Progenitor cell of endocrine pancreas (in vitro differentiated cells): ENCODE data around the gene PARP1. TPM values are rescaled to one million over a fixed set of nuclear protein-coding genes. Genes with fewer than 3 reads are reported as not detected.

Source experiments
- DNase-seq: peaks from one replicate; pipeline ENCODE4 v3.0.0; 2021; ENCODE audit warnings: low spot score; ENCODE audit not compliant: unreplicated experiment
- H3K27ac Mint-ChIP-seq: 2 replicates; pipeline ENCODE4 v1.8.0; 2021; ENCODE audit warnings: mild to moderate bottlenecking, moderate library complexity, mixed read lengths
- H3K27me3 Mint-ChIP-seq: 2 replicates; pipeline ENCODE4 v1.8.0; 2021; ENCODE audit warnings: mixed read lengths
- H3K36me3 Mint-ChIP-seq: 2 replicates; pipeline ENCODE4 v1.8.0; 2022; ENCODE audit warnings: mixed read lengths; ENCODE audit not compliant: insufficient read depth
- H3K4me1 Mint-ChIP-seq: 2 replicates; pipeline ENCODE4 v1.8.0; 2021; ENCODE audit warnings: low read depth, mixed read lengths
- H3K4me3 Mint-ChIP-seq: 2 replicates; pipeline ENCODE4 v1.8.0; 2021; ENCODE audit warnings: low read depth, mild to moderate bottlenecking, moderate library complexity, mixed read lengths
- H3K9me3 Mint-ChIP-seq: 2 replicates; pipeline ENCODE4 v1.8.0; 2021; ENCODE audit warnings: low read depth, mixed read lengths
- total RNA-seq: library from RNA; stranded (reverse); gene quantifications from 2 replicates; pipeline ENCODE4 v1.2.1, GENCODE V29; 2021
- TF ChIP-seq, protein P1 (sequence below): fragments of 200-600 bp; sonication (generic); IDR thresholded peaks from one replicate; pipeline ENCODE4 v1.5.0; 2021; ENCODE audit warnings: antibody characterized with exemption, mild to moderate bottlenecking; ENCODE audit not compliant: unreplicated experiment

Gene PARP1
- total RNA-seq, 1 donor from 2014 or later, result 159 TPM

DNA sequence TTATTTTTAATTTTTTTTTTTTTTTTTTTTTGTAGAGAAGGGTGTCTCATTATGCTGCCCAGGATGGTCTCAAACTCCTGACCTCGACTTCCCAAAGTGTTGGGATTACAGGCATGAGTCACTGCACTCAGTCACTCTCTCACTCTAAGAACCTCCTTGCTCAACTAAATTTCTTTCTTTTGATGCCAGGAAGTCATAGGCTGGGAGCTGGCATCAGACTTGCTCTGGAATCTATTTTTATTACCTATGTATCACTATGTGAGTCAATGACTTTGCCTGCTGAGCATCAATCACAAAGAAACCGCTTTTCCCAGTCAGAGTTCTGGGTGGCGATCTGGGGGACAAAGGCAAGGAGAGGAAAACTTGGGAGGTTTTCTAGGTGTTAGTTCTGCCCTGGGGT is 35.5 kb upstream of the PARP1 start:
- Mint-ChIP-seq H3K4me3 (no peak overlapping the region), H3K27me3 (peaks cover 20% of the 10 kb centered on the region), H3K4me1 (no peaks in the 10 kb centered on the region), H3K9me3 (peaks cover 4% of the 10 kb centered on the region), H3K27ac (no peak overlapping the region), H3K36me3 (no peaks in the 10 kb centered on the region)
- DNase-seq, result no peak
- TF ChIP-seq, protein P1, sequence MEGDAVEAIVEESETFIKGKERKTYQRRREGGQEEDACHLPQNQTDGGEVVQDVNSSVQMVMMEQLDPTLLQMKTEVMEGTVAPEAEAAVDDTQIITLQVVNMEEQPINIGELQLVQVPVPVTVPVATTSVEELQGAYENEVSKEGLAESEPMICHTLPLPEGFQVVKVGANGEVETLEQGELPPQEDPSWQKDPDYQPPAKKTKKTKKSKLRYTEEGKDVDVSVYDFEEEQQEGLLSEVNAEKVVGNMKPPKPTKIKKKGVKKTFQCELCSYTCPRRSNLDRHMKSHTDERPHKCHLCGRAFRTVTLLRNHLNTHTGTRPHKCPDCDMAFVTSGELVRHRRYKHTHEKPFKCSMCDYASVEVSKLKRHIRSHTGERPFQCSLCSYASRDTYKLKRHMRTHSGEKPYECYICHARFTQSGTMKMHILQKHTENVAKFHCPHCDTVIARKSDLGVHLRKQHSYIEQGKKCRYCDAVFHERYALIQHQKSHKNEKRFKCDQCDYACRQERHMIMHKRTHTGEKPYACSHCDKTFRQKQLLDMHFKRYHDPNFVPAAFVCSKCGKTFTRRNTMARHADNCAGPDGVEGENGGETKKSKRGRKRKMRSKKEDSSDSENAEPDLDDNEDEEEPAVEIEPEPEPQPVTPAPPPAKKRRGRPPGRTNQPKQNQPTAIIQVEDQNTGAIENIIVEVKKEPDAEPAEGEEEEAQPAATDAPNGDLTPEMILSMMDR, result no peak

DNA sequence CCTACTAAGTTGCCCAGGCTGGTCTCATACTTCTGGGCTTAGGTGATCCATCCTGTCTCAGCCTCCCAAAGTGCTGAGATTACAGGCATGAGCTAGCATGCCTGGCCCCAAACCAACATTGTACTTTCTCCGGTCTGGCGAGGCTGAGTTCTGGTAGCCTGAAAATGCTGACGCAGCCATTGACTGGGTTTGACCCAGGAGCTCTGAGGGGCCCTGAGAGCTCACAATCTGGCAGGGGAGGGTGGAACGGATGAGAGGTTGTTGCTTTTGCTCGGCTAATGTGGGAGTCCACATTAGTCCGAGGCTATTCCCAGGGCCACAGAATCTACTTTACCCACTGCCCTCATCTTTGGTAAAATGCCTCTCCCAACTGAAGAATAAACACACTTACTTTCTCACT is 35.1 kb upstream of the PARP1 start:
- DNase-seq, result no peak
- no peaks in the 10 kb centered on the region for H3K4me1 Mint-ChIP-seq
- H3K9me3 Mint-ChIP-seq, result peaks cover 4% of the 10 kb centered on the region
- TF ChIP-seq, protein P1, result no peak
- no peaks in the 10 kb centered on the region for H3K36me3 Mint-ChIP-seq
- no peak overlapping the region for H3K27ac Mint-ChIP-seq
- H3K27me3 Mint-ChIP-seq, result peaks cover 20% of the 10 kb centered on the region
- no peak overlapping the region for H3K4me3 Mint-ChIP-seq

DNA sequence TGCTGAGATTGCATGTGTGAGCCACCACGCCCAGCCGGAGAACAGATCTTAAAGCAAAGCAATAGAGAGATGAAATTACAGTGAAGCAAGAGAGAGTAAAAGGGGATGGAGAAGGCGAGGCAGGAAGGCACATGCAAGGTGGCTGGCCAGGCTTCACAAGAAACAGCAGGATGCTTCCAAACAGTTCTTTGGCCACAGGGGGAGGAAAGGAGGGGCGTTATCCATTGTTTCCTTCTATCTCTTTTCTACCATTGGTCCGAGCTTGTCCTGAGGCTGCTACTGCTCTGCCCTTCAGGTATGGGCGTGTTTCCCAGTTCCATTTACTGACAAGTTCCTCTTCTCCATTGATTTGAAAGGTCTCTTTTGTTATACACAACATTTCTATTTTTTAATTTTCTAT is 33.7 kb upstream of the PARP1 start:
- Mint-ChIP-seq H3K9me3 (peaks cover 8% of the 10 kb centered on the region), H3K4me1 (no peaks in the 10 kb centered on the region), H3K27me3 (peaks cover 24% of the 10 kb centered on the region), H3K36me3 (no peaks in the 10 kb centered on the region), H3K4me3 (no peak overlapping the region), H3K27ac (no peak overlapping the region)
- DNase-seq, result no peak
- TF ChIP-seq, protein P1, result no peak

DNA sequence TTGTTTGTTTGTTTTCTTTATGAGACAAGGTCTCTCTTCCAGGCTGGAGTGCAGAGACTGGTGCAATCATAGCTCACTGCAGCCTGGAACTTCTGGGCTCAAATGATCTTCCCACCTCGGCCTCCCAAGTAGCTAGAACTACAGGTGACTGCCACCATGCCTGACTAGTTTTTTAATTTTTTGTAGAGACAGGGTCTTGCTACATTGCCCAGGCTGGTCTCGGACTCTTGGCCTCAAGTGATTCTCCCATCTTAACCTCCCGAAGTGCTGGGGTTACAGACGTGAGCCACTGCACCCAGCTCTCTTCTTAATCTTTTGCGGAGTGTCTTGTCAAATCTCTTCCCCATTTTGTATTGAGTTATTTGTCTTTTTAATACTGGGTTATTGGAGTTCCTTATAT is 32.6 kb upstream of the PARP1 start:
- H3K4me3 Mint-ChIP-seq, result no peak overlapping the region
- no peak for DNase-seq
- no peak overlapping the region for H3K27ac Mint-ChIP-seq
- TF ChIP-seq, protein P1, result no peak
- H3K9me3 Mint-ChIP-seq, result peaks cover 8% of the 10 kb centered on the region
- H3K36me3 Mint-ChIP-seq, result no peaks in the 10 kb centered on the region
- peaks cover 19% of the 10 kb centered on the region for H3K27me3 Mint-ChIP-seq
- no peaks in the 10 kb centered on the region for H3K4me1 Mint-ChIP-seq

DNA sequence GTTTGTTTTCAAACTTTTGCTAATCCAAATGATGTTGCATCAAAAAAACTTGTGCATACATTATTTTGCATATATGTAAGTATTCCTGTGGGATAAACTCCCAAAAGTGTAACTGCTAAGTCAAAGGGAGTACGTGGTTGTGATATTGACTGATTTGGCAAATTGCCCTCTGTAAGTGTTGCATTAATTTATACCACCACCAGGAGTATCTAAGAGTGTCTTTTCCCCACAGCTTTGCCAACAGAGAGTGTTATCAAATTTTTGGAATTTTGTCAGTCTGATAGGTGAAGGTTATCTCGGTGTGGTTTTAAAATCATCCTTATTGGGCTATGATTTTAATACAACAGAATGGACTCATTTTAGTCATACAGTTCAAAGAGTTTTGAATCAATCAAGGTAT is 30.1 kb upstream of the PARP1 start:
- Mint-ChIP-seq H3K4me3 (no peak overlapping the region), H3K36me3 (no peaks in the 10 kb centered on the region), H3K9me3 (peaks cover 8% of the 10 kb centered on the region), H3K27ac (no peak overlapping the region), H3K27me3 (peaks cover 8% of the 10 kb centered on the region), H3K4me1 (no peaks in the 10 kb centered on the region)
- no peak for DNase-seq
- TF ChIP-seq, protein P1, result peak; percentile 21
